GM21390 (cell line): ENCODE measurements around the gene ARSG.

Experiments
- ATAC-seq: cut with Tn5 transposase; IDR thresholded peaks from one replicate; pipeline ENCODE4 v1.9.1; 2021; ENCODE audit not compliant: unreplicated experiment

ARSG gene

DNA sequence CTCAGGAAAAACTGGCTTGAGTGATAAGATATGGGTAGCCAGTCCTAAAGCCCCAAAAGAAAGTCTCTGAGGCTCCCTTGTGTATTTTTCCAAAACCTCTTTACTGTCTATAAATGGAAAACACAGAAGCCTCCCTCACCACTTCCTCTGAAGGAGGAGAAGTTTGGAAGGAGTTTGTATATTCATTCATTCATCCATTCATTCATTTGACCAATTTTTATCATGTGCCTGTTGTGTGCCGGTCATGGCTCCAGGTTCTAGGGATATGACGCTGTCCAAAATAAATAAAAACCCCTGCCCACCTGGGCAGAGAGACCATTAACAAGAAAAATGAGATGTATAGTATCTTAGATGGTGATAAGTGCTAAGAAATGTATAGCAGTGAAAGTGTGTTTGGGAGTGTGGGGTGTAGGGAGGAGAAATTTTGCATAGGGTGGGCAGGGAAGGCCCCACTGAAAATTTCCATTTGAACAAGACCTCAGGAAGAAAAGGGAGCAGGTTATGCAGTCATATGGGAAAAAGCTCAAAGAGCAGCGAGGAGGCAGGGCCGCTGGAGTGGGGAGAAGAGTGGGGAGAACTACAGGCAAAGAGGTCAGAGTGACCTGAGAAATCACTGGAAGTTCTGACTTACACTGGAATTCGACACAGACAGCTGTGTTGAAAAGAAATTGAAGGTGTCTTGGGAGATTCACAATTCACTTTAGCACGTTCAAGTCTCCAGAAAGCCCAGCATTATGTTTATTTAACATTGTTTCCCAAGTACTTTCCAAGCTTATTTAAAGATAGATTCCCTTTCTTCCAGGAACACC is 172.1 kb downstream of the ARSG start:
- ATAC-seq, result no peak

DNA sequence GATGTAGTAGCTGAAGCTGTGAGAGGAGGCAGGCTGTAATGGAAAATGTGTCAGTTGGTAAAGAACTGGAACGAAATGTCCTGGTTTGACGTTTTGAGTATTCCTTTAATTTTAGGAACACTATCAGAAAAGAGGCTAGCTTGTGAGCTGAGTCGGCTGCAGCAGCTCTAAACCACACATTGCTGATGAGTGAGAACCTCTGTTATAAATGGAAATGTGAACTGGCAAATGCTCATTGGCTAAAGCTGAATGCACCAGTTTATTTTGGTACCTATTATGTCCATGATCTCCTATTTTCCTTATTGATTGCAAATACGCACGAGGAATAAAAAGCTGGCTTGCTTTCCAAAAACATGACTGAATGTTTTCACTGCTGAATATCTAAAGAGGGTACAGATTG is 177.0 kb downstream of the ARSG start:
- ATAC-seq, result no peak

DNA sequence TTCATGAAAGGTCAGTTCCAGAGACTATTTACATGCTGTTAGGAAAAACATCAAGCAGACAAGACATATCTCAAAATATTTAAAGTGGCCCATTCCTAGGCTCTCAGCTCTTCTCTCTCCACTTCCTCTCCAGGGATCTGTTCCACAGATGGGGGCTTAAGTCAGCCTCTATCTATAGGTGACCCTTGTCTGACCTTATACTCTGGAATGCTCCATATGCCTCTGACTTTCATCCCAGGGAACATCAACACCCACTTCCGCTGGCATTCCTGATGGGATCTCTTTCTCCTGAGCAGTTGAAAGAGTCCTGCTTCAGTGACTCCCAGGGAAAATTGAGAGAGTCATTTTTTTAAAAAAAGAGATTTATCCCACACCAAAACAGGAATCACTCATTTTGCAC is 177.5 kb downstream of the ARSG start:
- no peak for ATAC-seq
